ENCODE data around the gene COX4I2. TPM values are rescaled to one million over a fixed set of nuclear protein-coding genes. Genes with fewer than 3 reads are reported as not detected.

COX4I2 gene
- total and polyA plus RNA-seq, 2 of the 8 experiments (the other 6 are each of a cell fraction or from before 2014, with no cell fraction given) = 0.26 TPM; not detected in 1

- H3K27ac ChIP-seq (ENCODE audit: low read depth, low read length) = no peak overlapping the region
- no peak for FAIRE-seq
- H3K18ac ChIP-seq (ENCODE audit: extremely low read depth, low read length) = peak overlapping the region; percentile 9; the same call in 1 of the 2 replicates
- H3K4me1 ChIP-seq (replicated peaks in 1 of 4; ENCODE audit: control insufficient read depth in 3 of 4, insufficient read depth in 4 of 4, low read length in 3 of 4) = peaks cover 19 to 28% (median 20%) of the 10 kb centered on the region in 4 experiments
- H2AFZ ChIP-seq (ENCODE audit: low read length) = no peak overlapping the region
- TF ChIP-seq KDM1A (IDR thresholded peaks at IDR 0.05; ENCODE audit: borderline replicate concordance, low read length) (peak; percentile 9; the same call in 1 of the 2 replicates), POLR2A (IDR thresholded peaks at IDR 0.05; ENCODE audit: control extremely low read depth in 1 of 2, low read depth in 2 of 2, low read length in 2 of 2) (no peak)
- no peak overlapping the region for H3K4ac ChIP-seq (replicated peaks; ENCODE audit: insufficient read length, low read depth, low read length)
- H3K79me1 ChIP-seq (ENCODE audit: low read depth, low read length) = no peaks in the 10 kb centered on the region
- H3K36me3 ChIP-seq (ENCODE audit: control insufficient read depth in 2 of 4, insufficient read depth in 4 of 4, low read length in 3 of 4) = no peaks in the 10 kb centered on the region
- no peak overlapping the region for H4K91ac ChIP-seq (replicated peaks; ENCODE audit: insufficient read length, low read length)
- ChIA-PET POLR2A (ENCODE audit: partially characterized antibody) (interaction anchor here (1.7 to 26.1 kb wide), 5 partner anchors 9 to 28 kb away, joined by 6 to 1033 read pairs (median 48); partner anchors contain the start of gene ID1), CTCF (ENCODE audit: partially characterized antibody) (interaction anchor here (0.7 to 32.8 kb wide), 4 partner anchors 12 to 785 kb away, joined by 3 to 1559 read pairs (median 50); no protein-coding TSS in a partner anchor)
- 0 out of 2 replicates have a peak overlapping the region, but pooled peaks have one; percentile 2 for H2BK20ac ChIP-seq (ENCODE audit: low read length)
- no peak overlapping the region for H3K23ac ChIP-seq (ENCODE audit: insufficient read length)
- DNase-seq (ENCODE audit: low read depth in 1 of 2, low spot score in 2 of 2) = no peak
- H4K5ac ChIP-seq (ENCODE audit: insufficient read length, low read depth, low read length) = no peak overlapping the region
- WGBS, 2 experiments (ENCODE audit: extremely low coverage in 1 of 2, insufficient coverage in 1 of 2, insufficient read length in 1 of 2, insufficient replicate concordance in 2 of 2, low coverage in 1 of 2, low lambda C conversion rate in 2 of 2, missing lambda C conversion rate in 1 of 2) = 94% methylated on average over 2 of the region's 2 CpGs; no CpG with 5 or more reads in 1 of the 2 experiments
- peak overlapping the region; percentile 86; the same call in 1 of the 2 replicates for H2BK12ac ChIP-seq (ENCODE audit: low read depth, low read length)
- no peaks in the 10 kb centered on the region for H3K27me3 ChIP-seq (replicated peaks in 1 of 4; ENCODE audit: control insufficient read depth in 3 of 4, extremely low read depth in 1 of 4, insufficient read depth in 3 of 4, low read length in 3 of 4)
- H3K23me2 ChIP-seq (ENCODE audit: low read depth, low read length) = no peaks in the 10 kb centered on the region
- H3K79me2 ChIP-seq (ENCODE audit: control insufficient read depth in 1 of 2, insufficient read depth in 2 of 2, low read length in 2 of 2) = no peaks in the 10 kb centered on the region
- H3K9ac ChIP-seq (replicated peaks in 1 of 4; ENCODE audit: extremely low read depth in 1 of 4, low read depth in 3 of 4, low read length in 3 of 4) = no peak overlapping the region
- H4K20me1 ChIP-seq (replicated peaks in 1 of 2; ENCODE audit: control insufficient read depth in 1 of 2, insufficient read depth in 2 of 2, low read length in 2 of 2) = no peaks in the 10 kb centered on the region
- H2BK15ac ChIP-seq (ENCODE audit: low read length) = 0 out of 2 replicates have a peak overlapping the region, but pooled peaks have one; percentile 40
- H4K8ac ChIP-seq (ENCODE audit: extremely low read depth, insufficient read depth, low read length) = no peak overlapping the region
- 0 out of 2 replicates have a peak overlapping the region, but pooled peaks have one; percentile 54 for H2AK5ac ChIP-seq (ENCODE audit: low read depth, low read length)
- H3K9me3 ChIP-seq (ENCODE audit: insufficient read depth in 2 of 2, low read depth in 1 of 2, low read length in 1 of 2) = no peaks in the 10 kb centered on the region
- H3K56ac ChIP-seq (replicated peaks; ENCODE audit: insufficient read length, low read depth, low read length) = no peak overlapping the region
- no peak overlapping the region for H2BK120ac ChIP-seq (replicated peaks; ENCODE audit: low read depth, low read length)
- no peak overlapping the region for H3K14ac ChIP-seq (ENCODE audit: insufficient read length)
- H2BK5ac ChIP-seq (ENCODE audit: low read depth, low read length) = peak overlapping the region; percentile 0; the same call in 1 of the 2 replicates
- H3K4me2 ChIP-seq (ENCODE audit: insufficient read depth in 1 of 2, low read depth in 2 of 2, low read length in 2 of 2) = no peak overlapping the region
- no peak overlapping the region for H3K4me3 ChIP-seq (ENCODE audit: extremely low read depth in 1 of 4, insufficient read depth in 2 of 4, low read depth in 3 of 4, low read length in 4 of 4)
Measured at GRCh38 chr20:31597481-31597855, 40.2 kb upstream of the COX4I2 start.

All from H1 (cell line).